ENCODE results near the gene ERN1.

GRCh38 chr17:64158831-64159590 lies 29.1 kb upstream of the ERN1 start:
- no peak for TF ChIP-seq POLR2A (IDR thresholded peaks at IDR 0.05)
- TF ChIP-seq, protein P1, sequence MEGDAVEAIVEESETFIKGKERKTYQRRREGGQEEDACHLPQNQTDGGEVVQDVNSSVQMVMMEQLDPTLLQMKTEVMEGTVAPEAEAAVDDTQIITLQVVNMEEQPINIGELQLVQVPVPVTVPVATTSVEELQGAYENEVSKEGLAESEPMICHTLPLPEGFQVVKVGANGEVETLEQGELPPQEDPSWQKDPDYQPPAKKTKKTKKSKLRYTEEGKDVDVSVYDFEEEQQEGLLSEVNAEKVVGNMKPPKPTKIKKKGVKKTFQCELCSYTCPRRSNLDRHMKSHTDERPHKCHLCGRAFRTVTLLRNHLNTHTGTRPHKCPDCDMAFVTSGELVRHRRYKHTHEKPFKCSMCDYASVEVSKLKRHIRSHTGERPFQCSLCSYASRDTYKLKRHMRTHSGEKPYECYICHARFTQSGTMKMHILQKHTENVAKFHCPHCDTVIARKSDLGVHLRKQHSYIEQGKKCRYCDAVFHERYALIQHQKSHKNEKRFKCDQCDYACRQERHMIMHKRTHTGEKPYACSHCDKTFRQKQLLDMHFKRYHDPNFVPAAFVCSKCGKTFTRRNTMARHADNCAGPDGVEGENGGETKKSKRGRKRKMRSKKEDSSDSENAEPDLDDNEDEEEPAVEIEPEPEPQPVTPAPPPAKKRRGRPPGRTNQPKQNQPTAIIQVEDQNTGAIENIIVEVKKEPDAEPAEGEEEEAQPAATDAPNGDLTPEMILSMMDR (IDR thresholded peaks at IDR 0.05), result no peak

Measured in body of pancreas (tissue), 4 donors.